Stimulated activated CD8-positive, alpha-beta memory T cell treated with anti-CD3 and anti-CD28 coated beads, Interleukin-4, amount 100 ng/mL, for 1 hour (primary cell): ENCODE data around the gene PPP1R7.

Experiments
- DNase-seq, 2 donors: peaks; one replicate each; pipeline ENCODE4 v3.0.0-alpha.2; 2020; ENCODE audit warnings: low read depth in 2 of 2, low spot score in 1 of 2

PPP1R7 gene

GRCh38 chr2:241138471-241138870 is 11.8 kb upstream of the PPP1R7 start:
- no peak for DNase-seq

GRCh38 chr2:241139531-241140444 is 10.5 kb upstream of the PPP1R7 start:
- no peak for DNase-seq

GRCh38 chr2:241140445-241140840 is 9.8 kb upstream of the PPP1R7 start:
- no peak for DNase-seq

GRCh38 chr2:241141214-241141770 is 9.0 kb upstream of the PPP1R7 start:
- DNase-seq: no peak

- no peak for DNase-seq
Measured at GRCh38 chr2:241142063-241142462, 8.2 kb upstream of the PPP1R7 start.

GRCh38 chr2:241142593-241142992 is 7.7 kb upstream of the PPP1R7 start:
- DNase-seq: no peak

- DNase-seq: no peak
Measured at GRCh38 chr2:241146286-241146685, 4.0 kb upstream of the PPP1R7 start.

GRCh38 chr2:241147336-241147735 is 2.9 kb upstream of the PPP1R7 start:
- no peak for DNase-seq

GRCh38 chr2:241148239-241148638 is 2.0 kb upstream of the PPP1R7 start:
- DNase-seq: no peak

- peak; percentile 84 to 89 for DNase-seq
Measured at GRCh38 chr2:241148891-241149674, 1.2 kb upstream of the PPP1R7 start, which contains the start of gene PASK. Gene PASK, minus strand, starts transcription at chr2:241149472. Its CDS starts 6,440 bp downstream, at chr2:241143032.

- no peak for DNase-seq
Measured at GRCh38 chr2:241149675-241149924, 667 bp upstream of the PPP1R7 start.

GRCh38 chr2:241150660-241151530 is 628 bp downstream of the PPP1R7 start:
- DNase-seq: no peak

- no peak for DNase-seq
Measured at GRCh38 chr2:241151934-241152660, 1.8 kb downstream of the PPP1R7 start.

GRCh38 chr2:241153616-241154015 is 3.3 kb downstream of the PPP1R7 start:
- DNase-seq: no peak

- DNase-seq: no peak
Measured at GRCh38 chr2:241154915-241155314, 4.6 kb downstream of the PPP1R7 start.

GRCh38 chr2:241155936-241156335 is 5.7 kb downstream of the PPP1R7 start:
- no peak for DNase-seq

- no peak for DNase-seq
Measured at GRCh38 chr2:241156971-241157441, 6.7 kb downstream of the PPP1R7 start.

GRCh38 chr2:241157841-241158545 is 7.7 kb downstream of the PPP1R7 start:
- no peak for DNase-seq

GRCh38 chr2:241158546-241158900 is 8.3 kb downstream of the PPP1R7 start:
- DNase-seq: no peak

GRCh38 chr2:241159116-241159515 is 8.8 kb downstream of the PPP1R7 start:
- DNase-seq: no peak
